NB4 (cell line): Measurements from ENCODE around the gene ANKRD39.
"Not testable (repeated sequence)": the region's sequence is repeated elsewhere in the genome, so short reads cannot be mapped to it uniquely, and the experiment has no call there.

ENCODE experiments used
- CTCF ChIP-seq: IDR thresholded peaks from one replicate; pipeline ENCODE4 v1.5.1; 2012; ENCODE audit warnings: low read depth, low read length
- MYC ChIP-seq: IDR thresholded peaks from 2 replicates; pipeline ENCODE4 v1.6.1; 2011; ENCODE audit warnings: low read depth, low read length
- POLR2A ChIP-seq: IDR thresholded peaks from 2 replicates; pipeline ENCODE4 v1.6.1; 2011; ENCODE audit warnings: mild to moderate bottlenecking; ENCODE audit not compliant: insufficient read length; ENCODE audit errors: extremely low read depth

GRCh38 chr2:96863056-96863455 lies 5.2 kb upstream of the ANKRD39 start:
- not testable (repeated sequence) for TF ChIP-seq CTCF, MYC, POLR2A
